ENCODE measurements around the gene CARD9. TPM values are rescaled to one million over a fixed set of nuclear protein-coding genes. Genes with fewer than 3 reads are reported as not detected.

Gene CARD9
- total and polyA plus RNA-seq, 8 donors = 0.92 to 8.2 (median 1.3) TPM; not detected in 1

DNA sequence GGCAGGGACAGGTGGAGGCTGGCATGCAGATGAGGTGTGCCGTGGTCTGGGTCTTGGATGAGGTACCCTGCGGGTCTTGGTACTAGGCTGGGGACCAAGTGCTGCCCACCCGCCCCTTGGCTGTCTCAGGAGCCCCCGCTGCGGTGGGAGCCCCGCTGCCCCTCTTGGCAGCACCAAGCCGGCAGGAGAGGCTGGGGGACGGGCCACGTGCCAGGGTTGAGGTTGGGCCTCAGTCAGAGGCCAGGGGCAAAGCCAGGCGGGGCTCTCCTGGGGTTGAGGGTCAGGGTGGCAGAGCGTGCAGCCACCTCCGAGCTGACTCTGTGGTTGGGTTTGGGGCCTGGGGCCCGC lies 2.0 kb downstream of the CARD9 start:
- H3K9me3 ChIP-seq = no peaks in the 10 kb centered on the region
- TF ChIP-seq POLR2A (IDR thresholded peaks at IDR 0.05) = no peak
- TF ChIP-seq EP300 (IDR thresholded peaks at IDR 0.05) = no peak
- TF ChIP-seq, protein P1, sequence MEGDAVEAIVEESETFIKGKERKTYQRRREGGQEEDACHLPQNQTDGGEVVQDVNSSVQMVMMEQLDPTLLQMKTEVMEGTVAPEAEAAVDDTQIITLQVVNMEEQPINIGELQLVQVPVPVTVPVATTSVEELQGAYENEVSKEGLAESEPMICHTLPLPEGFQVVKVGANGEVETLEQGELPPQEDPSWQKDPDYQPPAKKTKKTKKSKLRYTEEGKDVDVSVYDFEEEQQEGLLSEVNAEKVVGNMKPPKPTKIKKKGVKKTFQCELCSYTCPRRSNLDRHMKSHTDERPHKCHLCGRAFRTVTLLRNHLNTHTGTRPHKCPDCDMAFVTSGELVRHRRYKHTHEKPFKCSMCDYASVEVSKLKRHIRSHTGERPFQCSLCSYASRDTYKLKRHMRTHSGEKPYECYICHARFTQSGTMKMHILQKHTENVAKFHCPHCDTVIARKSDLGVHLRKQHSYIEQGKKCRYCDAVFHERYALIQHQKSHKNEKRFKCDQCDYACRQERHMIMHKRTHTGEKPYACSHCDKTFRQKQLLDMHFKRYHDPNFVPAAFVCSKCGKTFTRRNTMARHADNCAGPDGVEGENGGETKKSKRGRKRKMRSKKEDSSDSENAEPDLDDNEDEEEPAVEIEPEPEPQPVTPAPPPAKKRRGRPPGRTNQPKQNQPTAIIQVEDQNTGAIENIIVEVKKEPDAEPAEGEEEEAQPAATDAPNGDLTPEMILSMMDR (IDR thresholded peaks at IDR 0.05) = no peak
- no peak for TF ChIP-seq POLR2AphosphoS5 (IDR thresholded peaks at IDR 0.05)
- no peak overlapping the region for H3K4me3 ChIP-seq
- peaks cover 0 to 7% (median 0%) of the 10 kb centered on the region in 4 donors for H3K36me3 ChIP-seq
- H3K27me3 ChIP-seq = no peaks in the 10 kb centered on the region
- H3K27ac ChIP-seq = no peak overlapping the region
- DNase-seq = no peak
- peaks cover 12 to 20% (median 16%) of the 10 kb centered on the region in 4 donors for H3K4me1 ChIP-seq
- intact Hi-C loops (cut with DNase I; ENCODE audit: low total_unique reads) = no loop called here
- 86 to 92% (median 87%) methylated on average over 10 to 13 of the region's 13 CpGs for WGBS, 5 donors

- 89 to 95% (median 93%) methylated on average over 32 to 54 of the region's 54 CpGs for WGBS, 5 donors
- Histone ChIP-seq H3K4me3 (no peak overlapping the region), H3K36me3 (peaks cover 0 to 7% (median 0%) of the 10 kb centered on the region in 4 donors), H3K27me3 (no peaks in the 10 kb centered on the region), H3K27ac (no peak overlapping the region), H3K9me3 (no peaks in the 10 kb centered on the region), H3K4me1 (peaks cover 12 to 23% (median 17%) of the 10 kb centered on the region in 4 donors)
- no peak for TF ChIP-seq POLR2A (IDR thresholded peaks at IDR 0.05)
- TF ChIP-seq, protein P1 (IDR thresholded peaks at IDR 0.05) = no peak
- no peak for TF ChIP-seq EP300 (IDR thresholded peaks at IDR 0.05)
- no peak for TF ChIP-seq POLR2AphosphoS5 (IDR thresholded peaks at IDR 0.05)
- intact Hi-C loops (cut with DNase I; ENCODE audit: low total_unique reads) = no loop called here
- DNase-seq = no peak
These were observed 2.6 kb downstream of the CARD9 start for GRCh38 chr9:136370687-136371532.

- intact Hi-C loops (cut with DNase I; ENCODE audit: low total_unique reads) = no loop called here
- WGBS, 5 donors = 93 to 98% (median 95%) methylated on average over 6 to 19 of the region's 19 CpGs
These were observed 3.4 kb downstream of the CARD9 start for GRCh38 chr9:136370037-136370436.

DNA sequence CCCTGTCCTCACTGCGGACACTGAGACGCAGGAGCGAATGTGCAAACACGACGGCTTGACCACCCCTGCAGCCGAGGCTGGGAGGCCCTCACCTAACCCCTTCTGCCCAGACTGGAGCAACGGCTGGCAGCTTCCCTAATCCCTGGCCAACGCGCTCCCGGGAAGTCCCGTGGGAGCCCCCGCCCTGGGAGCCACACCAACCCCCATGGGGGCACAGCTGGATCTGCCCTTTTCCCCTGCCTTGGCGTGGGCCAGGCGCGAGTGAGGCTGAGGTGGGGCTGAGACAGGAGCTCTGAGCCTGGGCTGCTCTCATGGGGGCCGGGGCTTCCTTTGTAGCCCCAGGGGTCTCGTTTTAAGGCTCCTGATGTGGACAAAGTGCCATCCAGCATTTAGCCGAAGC lies 5.3 kb downstream of the CARD9 start:
- no peak for DNase-seq
- Histone ChIP-seq H3K4me1 (peaks cover 18 to 38% (median 24%) of the 10 kb centered on the region in 4 donors), H3K27ac (no peak overlapping the region), H3K36me3 (peaks cover 0 to 7% (median 0%) of the 10 kb centered on the region in 4 donors), H3K4me3 (no peak overlapping the region), H3K9me3 (no peaks in the 10 kb centered on the region), H3K27me3 (peaks cover 0 to 8% (median 0%) of the 10 kb centered on the region in 3 donors)
- intact Hi-C loops (cut with DNase I; ENCODE audit: low total_unique reads) = no loop called here
- 64 to 79% (median 72%) methylated on average over 8 to 18 of the region's 18 CpGs for WGBS, 5 donors
- TF ChIP-seq POLR2A (IDR thresholded peaks at IDR 0.05) (no peak), POLR2AphosphoS5 (IDR thresholded peaks at IDR 0.05) (no peak), EP300 (IDR thresholded peaks at IDR 0.05) (no peak)
- TF ChIP-seq, protein P1 (IDR thresholded peaks at IDR 0.05) = no peak

More at GRCh38 chr9:136370037-136370436, 3.4 kb downstream of the CARD9 start:
- H3K36me3 ChIP-seq = peaks cover 0 to 7% (median 0%) of the 10 kb centered on the region in 4 donors
- no peak for DNase-seq
- H3K27me3 ChIP-seq = no peaks in the 10 kb centered on the region
- no peaks in the 10 kb centered on the region for H3K9me3 ChIP-seq
- TF ChIP-seq POLR2AphosphoS5 (IDR thresholded peaks at IDR 0.05) (no peak), EP300 (IDR thresholded peaks at IDR 0.05) (no peak), POLR2A (IDR thresholded peaks at IDR 0.05) (no peak)
- TF ChIP-seq, protein P1 (IDR thresholded peaks at IDR 0.05) = no peak
- H3K27ac ChIP-seq = no peak overlapping the region
- H3K4me3 ChIP-seq = no peak overlapping the region
- peaks cover 12 to 30% (median 17%) of the 10 kb centered on the region in 4 donors for H3K4me1 ChIP-seq

Data from stomach (tissue), 9 donors.